OCI-LY1 (cell line): ENCODE measurements around the gene ZMYND15.

Experiments used
- CTCF ChIP-seq: fragments of 200-600 bp; sonication (generic), shearing (Covaris generic); IDR thresholded peaks from 2 replicates; pipeline ENCODE4 v1.5.1; 2017; ENCODE audit warnings: mild to moderate bottlenecking, antibody characterized with exemption, low read length, moderate library complexity, mixed read lengths
- EZH2 ChIP-seq: fragments of 200-600 bp; sonication (generic), shearing (Covaris generic); IDR thresholded peaks from 2 replicates; pipeline ENCODE4 v1.8.0; 2017; ENCODE audit warnings: borderline replicate concordance, mixed run types, mild to moderate bottlenecking, antibody characterized with exemption, low read length, moderate library complexity, mixed read lengths

GRCh38 chr17:4790705-4791088, 51.1 kb downstream of the ZMYND15 start:
- TF ChIP-seq CTCF (no peak), EZH2 (no peak)
